Neutrophil (primary cell): Measurements from ENCODE around the gene KHDC3L.

Source experiments
- H3K27ac ChIP-seq: fragments of 200-600 bp; sonication (generic); 2 replicates; pipeline ENCODE4 v1.5.1; 2016; ENCODE audit warnings: mild to moderate bottlenecking, moderate library complexity
- H3K27me3 ChIP-seq: fragments of 200-600 bp; sonication (generic); 2 replicates; pipeline ENCODE4 v1.6.0; 2016; ENCODE audit warnings: mild to moderate bottlenecking
- H3K36me3 ChIP-seq: fragments of 200-600 bp; sonication (generic); 2 replicates; pipeline ENCODE4 v1.5.1; 2017
- H3K4me1 ChIP-seq, 2 experiments: fragments of 200-600 bp in 1 of 2; sonication (generic) in 1 of 2; 1 replicate in 1 of 2; 2 replicates in 1 of 2; pipeline versions ENCODE4 v1.5.1 to v1.6.1; 2013 to 2016; ENCODE audit warnings: low read depth in 1 of 2, low read length in 1 of 2, mild to moderate bottlenecking in 1 of 2, moderate library complexity in 1 of 2; ENCODE audit not compliant: control insufficient read depth in 1 of 2, insufficient read depth in 1 of 2
- H3K4me3 ChIP-seq, 2 experiments: fragments of 200-600 bp in 1 of 2; sonication (generic) in 1 of 2; 1 replicate in 1 of 2; 2 replicates in 1 of 2; pipeline ENCODE4 v1.5.1; 2013 to 2016; ENCODE audit warnings: low read depth in 1 of 2, low read length in 1 of 2, mild to moderate bottlenecking in 1 of 2, moderate library complexity in 1 of 2
- H3K9me3 ChIP-seq: fragments of 200-600 bp; sonication (generic); 2 replicates; pipeline ENCODE4 v1.5.1; 2016
- TF ChIP-seq, protein P1 (sequence below): fragments of 200-600 bp; sonication (generic); IDR thresholded peaks from 2 replicates; pipeline ENCODE4 v1.5.1; 2016; ENCODE audit warnings: antibody characterized with exemption

Gene KHDC3L

GRCh38 chr6:73394577-73395354 lies 32.3 kb downstream of the KHDC3L start, which contains the start of gene DDX43:
DDX43 (plus strand) TSS chr6:73394828; CDS start chr6:73394906, 78 bp downstream.
- H3K9me3 ChIP-seq: no peaks in the 10 kb centered on the region
- H3K36me3 ChIP-seq: no peaks in the 10 kb centered on the region
- H3K4me3 ChIP-seq: peak within 1 kb of the TSS in 1 of 2 experiments; percentile 29
- H3K27me3 ChIP-seq: no peaks in the 10 kb centered on the region
- no peaks in the 10 kb centered on the region for H3K4me1 ChIP-seq
- TF ChIP-seq, protein P1, sequence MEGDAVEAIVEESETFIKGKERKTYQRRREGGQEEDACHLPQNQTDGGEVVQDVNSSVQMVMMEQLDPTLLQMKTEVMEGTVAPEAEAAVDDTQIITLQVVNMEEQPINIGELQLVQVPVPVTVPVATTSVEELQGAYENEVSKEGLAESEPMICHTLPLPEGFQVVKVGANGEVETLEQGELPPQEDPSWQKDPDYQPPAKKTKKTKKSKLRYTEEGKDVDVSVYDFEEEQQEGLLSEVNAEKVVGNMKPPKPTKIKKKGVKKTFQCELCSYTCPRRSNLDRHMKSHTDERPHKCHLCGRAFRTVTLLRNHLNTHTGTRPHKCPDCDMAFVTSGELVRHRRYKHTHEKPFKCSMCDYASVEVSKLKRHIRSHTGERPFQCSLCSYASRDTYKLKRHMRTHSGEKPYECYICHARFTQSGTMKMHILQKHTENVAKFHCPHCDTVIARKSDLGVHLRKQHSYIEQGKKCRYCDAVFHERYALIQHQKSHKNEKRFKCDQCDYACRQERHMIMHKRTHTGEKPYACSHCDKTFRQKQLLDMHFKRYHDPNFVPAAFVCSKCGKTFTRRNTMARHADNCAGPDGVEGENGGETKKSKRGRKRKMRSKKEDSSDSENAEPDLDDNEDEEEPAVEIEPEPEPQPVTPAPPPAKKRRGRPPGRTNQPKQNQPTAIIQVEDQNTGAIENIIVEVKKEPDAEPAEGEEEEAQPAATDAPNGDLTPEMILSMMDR: no peak
- peak within 1 kb of the TSS; percentile 33 for H3K27ac ChIP-seq

DNA sequence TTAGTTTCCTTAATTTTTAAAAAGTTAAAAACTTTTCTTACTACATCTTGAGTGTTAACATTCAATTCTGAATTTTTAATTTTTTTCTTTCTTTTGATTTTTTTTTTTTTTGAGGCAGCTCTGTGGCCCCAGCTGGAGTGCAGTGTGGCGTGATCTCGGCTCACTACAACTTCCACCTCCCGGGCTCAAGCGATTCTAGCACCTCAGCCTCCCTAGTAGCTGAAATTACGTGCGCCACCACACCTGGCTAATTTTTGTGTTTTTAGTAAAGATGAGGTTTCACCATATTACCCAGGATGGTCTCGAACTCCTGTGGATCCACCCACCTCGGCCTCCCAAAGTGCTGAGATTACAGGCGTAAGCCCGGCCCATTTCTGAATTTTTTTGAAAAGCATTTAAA lies 33.4 kb downstream of the KHDC3L start:
- Histone ChIP-seq H3K27me3 (no peaks in the 10 kb centered on the region), H3K4me3 (no peak overlapping the region), H3K36me3 (no peaks in the 10 kb centered on the region), H3K9me3 (no peaks in the 10 kb centered on the region), H3K4me1 (no peaks in the 10 kb centered on the region), H3K27ac (no peak overlapping the region)
- TF ChIP-seq, protein P1: no peak

GRCh38 chr6:73400656-73401055 lies 38.2 kb downstream of the KHDC3L start:
- TF ChIP-seq, protein P1: no peak

GRCh38 chr6:73409395-73409794 lies 46.9 kb downstream of the KHDC3L start:
- TF ChIP-seq, protein P1: no peak
- Histone ChIP-seq H3K9me3 (no peaks in the 10 kb centered on the region), H3K4me1 (no peaks in the 10 kb centered on the region), H3K27me3 (no peaks in the 10 kb centered on the region), H3K4me3 (no peak overlapping the region), H3K27ac (no peak overlapping the region), H3K36me3 (peaks cover under 1% of the 10 kb centered on the region)

More at GRCh38 chr6:73400656-73401055, 38.2 kb downstream of the KHDC3L start:
- H3K4me1 ChIP-seq: no peaks in the 10 kb centered on the region
- H3K4me3 ChIP-seq: no peak overlapping the region
- no peaks in the 10 kb centered on the region for H3K27me3 ChIP-seq
- no peak overlapping the region for H3K27ac ChIP-seq
- no peaks in the 10 kb centered on the region for H3K36me3 ChIP-seq
- no peaks in the 10 kb centered on the region for H3K9me3 ChIP-seq

- Histone ChIP-seq H3K27ac (no peak overlapping the region), H3K4me1 (no peaks in the 10 kb centered on the region), H3K4me3 (no peak overlapping the region), H3K9me3 (no peaks in the 10 kb centered on the region), H3K27me3 (no peaks in the 10 kb centered on the region), H3K36me3 (peaks cover 24% of the 10 kb centered on the region)
- TF ChIP-seq, protein P1: no peak
Measured at GRCh38 chr6:73413102-73413501, 50.6 kb downstream of the KHDC3L start.
